ENCODE measurements around the gene MYO18A.

- TF ChIP-seq GATA2 (IDR thresholded peaks at IDR 0.05; ENCODE audit: low read depth, low read length) (no peak), GATA3 (IDR thresholded peaks at IDR 0.05; ENCODE audit: low read depth, low read length) (no peak)
Observed at GRCh38 chr17:29162082-29162908, 17.9 kb downstream of the MYO18A start.

Measured in SH-SY5Y (cell line).